Panc1 (cell line): ENCODE measurements around the gene OR52D1. TPM values are rescaled to one million over a fixed set of nuclear protein-coding genes. Genes with fewer than 3 reads are reported as not detected.

ENCODE experiments used
- ATAC-seq: fragments of 200-7000 bp; cut with Tn5 transposase; 2 replicates; pipeline ENCODE4 v1.9.1; 2020; ENCODE audit warnings: mild to moderate bottlenecking, moderate library complexity
- BruUV-seq: library from RNA; stranded (reverse); fragments of 400-500 nt; replicated peaks from 2 replicates; lab custom pipeline; 2021; lab: Mats Ljungman, UMichigan
- CTCF ChIA-PET: fragments of 300-600 bp; sonication (Branson Sonifier 250); formaldehyde crosslinking; loops from one replicate; lab custom pipeline; 2022; ENCODE audit warnings: antibody characterized with exemption; lab: Charles Lee
- POLR2A ChIA-PET: fragments of 300-600 bp; sonication (Branson Sonifier 250); formaldehyde crosslinking; loops from one replicate; lab custom pipeline; 2022; ENCODE audit warnings: antibody characterized with exemption; lab: Charles Lee
- DNase-seq: peaks from one replicate; pipeline ENCODE4 v3.0.0-alpha.2; 2010; ENCODE audit warnings: low read depth, low spot score
- H3K27ac ChIP-seq: 2 replicates; pipeline ENCODE4 v1.5.1; 2011; ENCODE audit warnings: mild to moderate bottlenecking, low read length, inconsistent platforms
- H3K27me3 ChIP-seq: fragments of 200-500 bp; sonication (Bioruptor generic); 2 replicates; pipeline ENCODE4 v1.6.0; 2014; ENCODE audit warnings: low read length, inconsistent platforms; ENCODE audit not compliant: control insufficient read depth, insufficient read depth
- H3K36me3 ChIP-seq: fragments of 200-500 bp; sonication (Bioruptor generic); 2 replicates; pipeline ENCODE4 v1.5.1; 2014; ENCODE audit warnings: inconsistent platforms, mild to moderate bottlenecking, low read length, moderate library complexity; ENCODE audit not compliant: control insufficient read depth, insufficient read depth
- H3K4me1 ChIP-seq: 2 replicates; pipeline ENCODE4 v1.5.1; 2011; ENCODE audit warnings: inconsistent platforms, mild to moderate bottlenecking, low read length, moderate library complexity; ENCODE audit not compliant: control insufficient read depth, insufficient read depth
- H3K4me3 ChIP-seq, 2 experiments: 2 replicates each; pipeline ENCODE4 v1.5.1; 2011 to 2012; ENCODE audit warnings: low read depth in 2 of 2, low read length in 2 of 2, mild to moderate bottlenecking in 2 of 2, inconsistent platforms in 1 of 2, moderate library complexity in 1 of 2
- H3K9me3 ChIP-seq: fragments of 200-500 bp; sonication (Bioruptor generic); 2 replicates; pipeline ENCODE4 v1.5.1; 2014; ENCODE audit warnings: low read depth, mild to moderate bottlenecking, inconsistent platforms, low read length, moderate library complexity; ENCODE audit not compliant: control insufficient read depth, insufficient read depth
- POLR2AphosphoS5 ChIP-seq: IDR thresholded peaks from 2 replicates; pipeline ENCODE4 v1.6.1; 2012; ENCODE audit warnings: mild to moderate bottlenecking, low read depth, low read length, moderate library complexity
- SIN3A ChIP-seq: IDR thresholded peaks from 2 replicates; pipeline ENCODE4 v1.6.1; 2012; ENCODE audit warnings: low read depth, mild to moderate bottlenecking, low read length, moderate library complexity, borderline replicate concordance; ENCODE audit not compliant: insufficient read depth
- TCF7L2 ChIP-seq: IDR thresholded peaks from 2 replicates; pipeline ENCODE4 v1.6.1; 2011; ENCODE audit warnings: mild to moderate bottlenecking, low read depth, low read length, inconsistent platforms
- in situ Hi-C: cut with HindIII; loops from 2 replicates; pipeline ENCODE4 v1.10.0; 2016; ENCODE audit warnings: low sequenced_read_pairs, low pct_unique_long_range_greater_than_20kb
- intact Hi-C: fragments of 100-400 bp; cut with micrococcal nuclease; formaldehyde crosslinking; loops from one replicate; pipeline ENCODE4 v1.10.0; 2022; ENCODE audit not compliant: unreplicated experiment
- total RNA-seq: library from RNA; stranded (reverse); gene quantifications from one replicate; pipeline ENCODE4 v1.2.1, GENCODE V29; 2021; ENCODE audit not compliant: unreplicated experiment
- TF ChIP-seq, protein P1 (sequence below): fragments of 450-650 bp; IDR thresholded peaks from 2 replicates; pipeline ENCODE4 v1.5.1; 2017; ENCODE audit warnings: mild to moderate bottlenecking
- TF ChIP-seq, protein P2 (sequence below), 2 experiments: IDR thresholded peaks; 2 replicates each; pipeline ENCODE4 v1.6.1; 2011 to 2012; ENCODE audit warnings: low read depth in 2 of 2, control low read depth in 1 of 2, low read length in 1 of 2, mild to moderate bottlenecking in 1 of 2, moderate library complexity in 1 of 2; ENCODE audit not compliant: insufficient read depth in 1 of 2

The OR52D1 gene
- total RNA-seq, 1 experiment from 2014 or later = not detected

- POLR2A ChIA-PET = no interaction called here
Observed at GRCh38 chr11:5486003-5486402, 2.5 kb upstream of the OR52D1 start.

GRCh38 chr11:5486421-5486820 is 2.1 kb upstream of the OR52D1 start:
- BruUV-seq = no TSS peak
- Histone ChIP-seq H3K9me3 (no peaks in the 10 kb centered on the region), H3K4me1 (no peaks in the 10 kb centered on the region), H3K27ac (no peak overlapping the region), H3K27me3 (peaks cover 8% of the 10 kb centered on the region), H3K4me3 (no peak overlapping the region), H3K36me3 (no peaks in the 10 kb centered on the region)
- in situ Hi-C loops (no loop called here), intact Hi-C loops (no loop called here)
- POLR2A ChIA-PET = no interaction called here
- TF ChIP-seq SIN3A = no peak
- CTCF ChIA-PET = no interaction called here
- DNase-seq = no peak
- no peak for ATAC-seq

More at GRCh38 chr11:5486003-5486402, 2.5 kb upstream of the OR52D1 start:
- DNase-seq (no peak), ATAC-seq (no peak)
- intact Hi-C loops (no loop called here), in situ Hi-C loops (no loop called here)
- Histone ChIP-seq H3K4me3 (no peak overlapping the region), H3K36me3 (no peaks in the 10 kb centered on the region), H3K27ac (no peak overlapping the region), H3K4me1 (no peaks in the 10 kb centered on the region), H3K9me3 (no peaks in the 10 kb centered on the region), H3K27me3 (peaks cover 8% of the 10 kb centered on the region)
- BruUV-seq = no TSS peak
- CTCF ChIA-PET = no interaction called here
- TF ChIP-seq, protein P1, sequence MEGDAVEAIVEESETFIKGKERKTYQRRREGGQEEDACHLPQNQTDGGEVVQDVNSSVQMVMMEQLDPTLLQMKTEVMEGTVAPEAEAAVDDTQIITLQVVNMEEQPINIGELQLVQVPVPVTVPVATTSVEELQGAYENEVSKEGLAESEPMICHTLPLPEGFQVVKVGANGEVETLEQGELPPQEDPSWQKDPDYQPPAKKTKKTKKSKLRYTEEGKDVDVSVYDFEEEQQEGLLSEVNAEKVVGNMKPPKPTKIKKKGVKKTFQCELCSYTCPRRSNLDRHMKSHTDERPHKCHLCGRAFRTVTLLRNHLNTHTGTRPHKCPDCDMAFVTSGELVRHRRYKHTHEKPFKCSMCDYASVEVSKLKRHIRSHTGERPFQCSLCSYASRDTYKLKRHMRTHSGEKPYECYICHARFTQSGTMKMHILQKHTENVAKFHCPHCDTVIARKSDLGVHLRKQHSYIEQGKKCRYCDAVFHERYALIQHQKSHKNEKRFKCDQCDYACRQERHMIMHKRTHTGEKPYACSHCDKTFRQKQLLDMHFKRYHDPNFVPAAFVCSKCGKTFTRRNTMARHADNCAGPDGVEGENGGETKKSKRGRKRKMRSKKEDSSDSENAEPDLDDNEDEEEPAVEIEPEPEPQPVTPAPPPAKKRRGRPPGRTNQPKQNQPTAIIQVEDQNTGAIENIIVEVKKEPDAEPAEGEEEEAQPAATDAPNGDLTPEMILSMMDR = no peak
- no peak for TF ChIP-seq TCF7L2
- no peak for TF ChIP-seq POLR2AphosphoS5
- no peak for TF ChIP-seq SIN3A
- TF ChIP-seq, protein P2, sequence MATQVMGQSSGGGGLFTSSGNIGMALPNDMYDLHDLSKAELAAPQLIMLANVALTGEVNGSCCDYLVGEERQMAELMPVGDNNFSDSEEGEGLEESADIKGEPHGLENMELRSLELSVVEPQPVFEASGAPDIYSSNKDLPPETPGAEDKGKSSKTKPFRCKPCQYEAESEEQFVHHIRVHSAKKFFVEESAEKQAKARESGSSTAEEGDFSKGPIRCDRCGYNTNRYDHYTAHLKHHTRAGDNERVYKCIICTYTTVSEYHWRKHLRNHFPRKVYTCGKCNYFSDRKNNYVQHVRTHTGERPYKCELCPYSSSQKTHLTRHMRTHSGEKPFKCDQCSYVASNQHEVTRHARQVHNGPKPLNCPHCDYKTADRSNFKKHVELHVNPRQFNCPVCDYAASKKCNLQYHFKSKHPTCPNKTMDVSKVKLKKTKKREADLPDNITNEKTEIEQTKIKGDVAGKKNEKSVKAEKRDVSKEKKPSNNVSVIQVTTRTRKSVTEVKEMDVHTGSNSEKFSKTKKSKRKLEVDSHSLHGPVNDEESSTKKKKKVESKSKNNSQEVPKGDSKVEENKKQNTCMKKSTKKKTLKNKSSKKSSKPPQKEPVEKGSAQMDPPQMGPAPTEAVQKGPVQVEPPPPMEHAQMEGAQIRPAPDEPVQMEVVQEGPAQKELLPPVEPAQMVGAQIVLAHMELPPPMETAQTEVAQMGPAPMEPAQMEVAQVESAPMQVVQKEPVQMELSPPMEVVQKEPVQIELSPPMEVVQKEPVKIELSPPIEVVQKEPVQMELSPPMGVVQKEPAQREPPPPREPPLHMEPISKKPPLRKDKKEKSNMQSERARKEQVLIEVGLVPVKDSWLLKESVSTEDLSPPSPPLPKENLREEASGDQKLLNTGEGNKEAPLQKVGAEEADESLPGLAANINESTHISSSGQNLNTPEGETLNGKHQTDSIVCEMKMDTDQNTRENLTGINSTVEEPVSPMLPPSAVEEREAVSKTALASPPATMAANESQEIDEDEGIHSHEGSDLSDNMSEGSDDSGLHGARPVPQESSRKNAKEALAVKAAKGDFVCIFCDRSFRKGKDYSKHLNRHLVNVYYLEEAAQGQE (IDR thresholded peaks at IDR 0.05; ENCODE audit: insufficient read depth in 1 of 2, low read depth in 2 of 2, low read length in 1 of 2) = no peak

DNA sequence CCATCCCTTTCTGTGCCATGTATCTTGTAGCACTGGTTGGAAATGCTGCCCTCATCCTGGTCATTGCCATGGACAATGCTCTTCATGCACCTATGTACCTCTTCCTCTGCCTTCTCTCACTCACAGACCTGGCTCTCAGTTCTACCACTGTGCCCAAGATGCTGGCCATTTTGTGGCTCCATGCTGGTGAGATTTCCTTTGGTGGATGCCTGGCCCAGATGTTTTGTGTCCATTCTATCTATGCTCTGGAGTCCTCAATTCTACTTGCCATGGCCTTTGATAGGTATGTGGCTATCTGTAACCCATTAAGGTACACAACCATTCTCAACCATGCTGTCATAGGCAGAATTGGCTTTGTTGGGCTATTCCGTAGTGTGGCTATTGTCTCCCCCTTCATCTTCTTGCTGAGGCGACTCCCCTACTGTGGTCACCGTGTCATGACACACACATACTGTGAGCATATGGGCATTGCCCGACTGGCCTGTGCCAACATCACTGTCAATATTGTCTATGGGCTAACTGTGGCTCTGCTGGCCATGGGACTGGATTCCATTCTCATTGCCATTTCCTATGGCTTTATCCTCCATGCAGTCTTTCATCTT is 414 bp downstream of the OR52D1 start:
- DNase-seq (no peak), ATAC-seq (no peak)
- in situ Hi-C loops (no loop called here), intact Hi-C loops (no loop called here)
- no peaks in the 10 kb centered on the region for H3K9me3 ChIP-seq
- no peak overlapping the region for H3K27ac ChIP-seq
- H3K36me3 ChIP-seq = no peaks in the 10 kb centered on the region
- POLR2A ChIA-PET = no interaction called here
- TF ChIP-seq TCF7L2 (no peak), SIN3A (no peak), POLR2AphosphoS5 (no peak)
- TF ChIP-seq, protein P2 (IDR thresholded peaks at IDR 0.05; ENCODE audit: insufficient read depth in 1 of 2, low read depth in 2 of 2, low read length in 1 of 2) = no peak
- TF ChIP-seq, protein P1 = no peak
- BruUV-seq = no TSS peak
- peaks cover 8% of the 10 kb centered on the region for H3K27me3 ChIP-seq
- CTCF ChIA-PET = no interaction called here
- no peak overlapping the region for H3K4me3 ChIP-seq
- H3K4me1 ChIP-seq = no peaks in the 10 kb centered on the region
